Ishikawa (cell line): Measurements from ENCODE around the gene MYF6.

Experiments used
- CEBPB ChIP-seq: IDR thresholded peaks from 2 replicates; pipeline ENCODE4 v1.6.1; 2012
- CREB1 ChIP-seq: IDR thresholded peaks from 2 replicates; pipeline ENCODE4 v1.6.1; 2012; ENCODE audit warnings: low read depth
- EGR1 ChIP-seq: IDR thresholded peaks from 2 replicates; pipeline ENCODE4 v1.6.1; 2012
- EP300 ChIP-seq: IDR thresholded peaks from 2 replicates; pipeline ENCODE4 v1.6.1; 2012; ENCODE audit warnings: borderline replicate concordance
- FOXM1 ChIP-seq: IDR thresholded peaks from 2 replicates; pipeline ENCODE4 v1.6.1; 2012; ENCODE audit warnings: low read depth, borderline replicate concordance
- NFIC ChIP-seq: IDR thresholded peaks from 2 replicates; pipeline ENCODE4 v1.6.1; 2012
- RAD21 ChIP-seq: IDR thresholded peaks from 2 replicates; pipeline ENCODE4 v1.6.1; 2012; ENCODE audit warnings: low read depth
- TAF1 ChIP-seq: IDR thresholded peaks from 2 replicates; pipeline ENCODE4 v1.6.1; 2012; ENCODE audit warnings: low read depth, mild to moderate bottlenecking
- TCF12 ChIP-seq: IDR thresholded peaks from 2 replicates; pipeline ENCODE4 v1.6.1; 2012; ENCODE audit warnings: low read depth
- TEAD4 ChIP-seq: IDR thresholded peaks from 2 replicates; pipeline ENCODE4 v1.6.1; 2012
- YY1 ChIP-seq: IDR thresholded peaks from 2 replicates; pipeline ENCODE4 v1.6.1; 2012; ENCODE audit warnings: low read depth
- ZBTB7A ChIP-seq: IDR thresholded peaks from 2 replicates; pipeline ENCODE4 v1.6.1; 2012; ENCODE audit warnings: low read depth
- TF ChIP-seq, protein P1 (sequence below): IDR thresholded peaks from 2 replicates; pipeline ENCODE4 v1.6.1; 2012
- TF ChIP-seq, protein P2 (sequence below): IDR thresholded peaks from 2 replicates; pipeline ENCODE4 v1.6.1; 2012; ENCODE audit warnings: low read depth, mild to moderate bottlenecking
- TF ChIP-seq, protein P3 (sequence below): IDR thresholded peaks from 2 replicates; pipeline ENCODE4 v1.6.1; 2012

MYF6 gene

DNA sequence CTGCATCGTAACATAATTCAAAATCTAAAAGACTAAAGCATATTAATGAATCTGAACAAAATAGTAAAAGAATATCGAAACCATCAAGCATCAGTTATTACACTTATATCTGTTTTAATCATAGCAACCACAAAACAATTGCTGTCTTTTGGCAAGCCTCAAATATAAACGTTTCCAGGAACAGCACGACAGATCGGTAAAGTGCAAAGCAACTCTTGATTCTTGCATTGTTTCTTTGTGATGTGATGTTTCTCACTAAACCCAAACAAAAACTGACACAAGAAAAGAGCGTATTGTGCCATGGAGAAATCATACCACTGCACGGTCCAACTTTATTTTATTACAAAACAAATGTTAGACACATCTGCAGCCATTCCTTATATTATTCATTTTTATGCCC lies 9.2 kb upstream of the MYF6 start:
- TF ChIP-seq CREB1 (no peak), EP300 (no peak), TEAD4 (no peak), RAD21 (no peak)
- TF ChIP-seq, protein P1, sequence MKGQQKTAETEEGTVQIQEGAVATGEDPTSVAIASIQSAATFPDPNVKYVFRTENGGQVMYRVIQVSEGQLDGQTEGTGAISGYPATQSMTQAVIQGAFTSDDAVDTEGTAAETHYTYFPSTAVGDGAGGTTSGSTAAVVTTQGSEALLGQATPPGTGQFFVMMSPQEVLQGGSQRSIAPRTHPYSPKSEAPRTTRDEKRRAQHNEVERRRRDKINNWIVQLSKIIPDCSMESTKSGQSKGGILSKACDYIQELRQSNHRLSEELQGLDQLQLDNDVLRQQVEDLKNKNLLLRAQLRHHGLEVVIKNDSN = no peak

DNA sequence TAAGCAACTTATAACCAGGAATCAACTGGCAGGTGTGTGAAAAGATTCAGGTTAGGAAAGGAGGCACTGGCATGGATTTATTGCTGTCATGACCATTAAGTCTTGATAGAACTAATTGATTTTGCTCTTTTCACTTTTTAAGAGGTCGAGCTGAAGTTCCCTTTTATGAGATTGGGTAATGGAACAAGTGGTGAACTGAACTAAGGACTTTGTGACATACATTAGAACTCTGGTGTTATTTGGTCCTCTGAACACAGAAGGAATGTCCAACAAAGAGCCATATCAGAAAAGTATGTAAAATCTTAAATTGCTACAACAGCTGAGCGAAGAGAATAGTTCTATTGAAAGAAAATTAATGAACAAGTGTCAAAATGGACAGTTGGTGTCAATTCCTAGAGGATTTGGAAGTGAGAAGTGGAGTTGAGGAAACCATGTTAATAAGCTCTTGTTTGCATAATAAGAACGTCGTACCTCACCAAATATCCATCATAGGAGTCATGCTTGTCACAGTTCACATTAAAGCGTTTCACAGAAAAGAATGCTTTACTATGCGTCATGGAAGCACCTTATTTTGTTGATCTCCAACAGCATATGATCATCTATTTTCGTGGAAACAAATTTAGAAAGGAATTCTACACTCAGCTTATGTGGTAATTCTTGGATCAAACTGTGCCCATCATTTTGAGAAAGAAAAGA lies 8.4 kb upstream of the MYF6 start:
- no peak for TF ChIP-seq ZBTB7A

DNA sequence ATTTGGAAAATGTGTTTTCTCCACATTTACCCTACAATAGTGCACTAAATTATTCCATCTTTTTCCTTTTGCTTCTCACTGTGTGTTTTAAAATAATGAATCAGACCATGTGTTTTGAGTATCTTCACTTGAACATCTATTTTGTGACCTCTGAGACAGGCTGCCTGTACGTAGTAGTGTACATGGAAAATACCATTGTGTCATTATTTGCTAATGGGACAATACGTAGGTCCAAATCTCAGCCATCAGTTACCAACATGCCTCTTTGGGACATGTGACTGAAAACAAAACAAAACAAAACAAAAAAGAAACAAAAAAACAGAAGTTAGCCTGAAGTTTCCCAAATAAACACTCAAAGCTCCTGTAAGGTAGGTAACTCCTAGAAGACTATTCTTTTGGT lies 7.1 kb upstream of the MYF6 start:
- no peak for TF ChIP-seq RAD21
- TF ChIP-seq, protein P1 = no peak

DNA sequence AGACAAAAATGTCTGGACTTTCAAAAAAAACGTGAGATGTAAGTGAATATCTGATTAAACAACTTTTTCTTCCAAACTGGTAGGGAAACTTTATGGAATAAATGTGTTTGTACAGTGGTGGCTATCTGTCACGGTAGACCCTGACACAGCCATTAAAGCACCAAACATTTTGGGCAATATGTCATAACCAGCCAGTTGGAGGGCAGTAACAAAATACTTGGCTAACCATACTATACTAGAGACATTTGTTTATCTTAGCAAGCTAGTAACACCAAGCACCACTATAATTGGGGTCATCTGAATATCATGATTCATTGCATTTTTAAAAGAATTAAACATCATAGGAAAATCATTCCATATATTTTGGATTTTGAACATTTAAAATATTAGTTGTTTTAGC lies 6.0 kb upstream of the MYF6 start:
- no peak for TF ChIP-seq TAF1

DNA sequence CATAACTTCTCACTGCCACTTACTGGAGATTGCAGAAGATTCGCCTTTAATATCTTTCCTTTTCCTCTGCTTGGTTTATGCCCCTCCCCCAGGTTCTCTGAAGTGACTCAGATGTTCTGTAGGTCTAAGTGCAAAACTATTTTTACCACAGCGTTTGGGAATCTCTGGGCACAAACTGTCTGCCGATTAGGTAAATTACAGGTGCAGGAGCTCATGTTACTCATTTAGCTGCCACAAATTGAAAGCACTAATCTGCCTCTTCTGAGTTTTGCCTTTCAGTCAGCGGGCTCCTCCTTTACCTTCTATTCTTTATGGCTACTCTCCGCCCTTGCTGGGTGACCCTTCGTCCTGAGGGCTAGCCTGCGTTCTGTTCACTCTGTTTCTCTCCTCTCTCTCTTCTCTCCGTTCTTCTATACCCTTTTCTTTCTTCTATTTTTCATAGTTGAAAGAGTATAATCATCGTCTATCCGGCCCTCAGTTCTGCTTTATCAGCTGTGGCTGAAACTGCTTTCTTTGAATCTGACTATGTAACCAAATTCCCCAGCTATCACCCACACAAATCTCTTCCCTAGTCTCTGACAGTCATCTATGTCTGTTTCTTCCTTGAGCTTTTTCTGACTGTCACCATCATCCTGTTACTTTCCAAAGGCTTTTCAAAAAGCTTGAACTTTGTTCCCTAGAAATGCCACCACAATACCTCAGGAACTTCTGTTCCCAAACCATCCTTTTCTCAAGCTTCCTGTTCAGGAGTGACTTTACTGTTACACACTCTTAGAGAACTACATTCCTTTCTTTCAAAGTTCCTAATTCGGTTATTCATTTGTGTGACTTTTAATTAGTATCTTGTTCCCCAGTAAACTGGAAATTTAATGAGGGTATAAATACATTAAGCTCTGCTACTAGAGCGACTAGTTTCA lies 4.3 kb upstream of the MYF6 start:
- TF ChIP-seq EP300 (no peak), TEAD4 (no peak), YY1 (no peak), TAF1 (no peak)
- TF ChIP-seq, protein P1 = no peak

DNA sequence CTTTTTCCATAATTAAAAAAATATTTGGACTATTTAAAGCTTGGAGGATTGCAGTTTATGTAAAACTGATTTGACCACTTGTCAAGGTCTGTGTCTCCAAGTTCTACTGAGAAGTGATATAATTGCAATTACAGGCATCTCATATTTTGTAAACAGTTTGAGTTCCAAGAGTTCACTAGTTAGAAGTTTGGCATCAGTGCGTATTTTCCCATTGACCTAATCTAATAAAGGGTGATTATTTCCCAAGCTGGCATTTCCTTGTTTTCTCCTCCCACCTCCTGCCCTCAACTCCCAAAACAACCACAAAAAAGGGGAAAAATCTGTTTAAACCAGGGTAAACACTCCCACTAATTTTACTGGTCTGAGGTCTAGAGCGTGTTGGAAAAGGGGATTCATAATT lies 3.0 kb upstream of the MYF6 start:
- TF ChIP-seq, protein P2, sequence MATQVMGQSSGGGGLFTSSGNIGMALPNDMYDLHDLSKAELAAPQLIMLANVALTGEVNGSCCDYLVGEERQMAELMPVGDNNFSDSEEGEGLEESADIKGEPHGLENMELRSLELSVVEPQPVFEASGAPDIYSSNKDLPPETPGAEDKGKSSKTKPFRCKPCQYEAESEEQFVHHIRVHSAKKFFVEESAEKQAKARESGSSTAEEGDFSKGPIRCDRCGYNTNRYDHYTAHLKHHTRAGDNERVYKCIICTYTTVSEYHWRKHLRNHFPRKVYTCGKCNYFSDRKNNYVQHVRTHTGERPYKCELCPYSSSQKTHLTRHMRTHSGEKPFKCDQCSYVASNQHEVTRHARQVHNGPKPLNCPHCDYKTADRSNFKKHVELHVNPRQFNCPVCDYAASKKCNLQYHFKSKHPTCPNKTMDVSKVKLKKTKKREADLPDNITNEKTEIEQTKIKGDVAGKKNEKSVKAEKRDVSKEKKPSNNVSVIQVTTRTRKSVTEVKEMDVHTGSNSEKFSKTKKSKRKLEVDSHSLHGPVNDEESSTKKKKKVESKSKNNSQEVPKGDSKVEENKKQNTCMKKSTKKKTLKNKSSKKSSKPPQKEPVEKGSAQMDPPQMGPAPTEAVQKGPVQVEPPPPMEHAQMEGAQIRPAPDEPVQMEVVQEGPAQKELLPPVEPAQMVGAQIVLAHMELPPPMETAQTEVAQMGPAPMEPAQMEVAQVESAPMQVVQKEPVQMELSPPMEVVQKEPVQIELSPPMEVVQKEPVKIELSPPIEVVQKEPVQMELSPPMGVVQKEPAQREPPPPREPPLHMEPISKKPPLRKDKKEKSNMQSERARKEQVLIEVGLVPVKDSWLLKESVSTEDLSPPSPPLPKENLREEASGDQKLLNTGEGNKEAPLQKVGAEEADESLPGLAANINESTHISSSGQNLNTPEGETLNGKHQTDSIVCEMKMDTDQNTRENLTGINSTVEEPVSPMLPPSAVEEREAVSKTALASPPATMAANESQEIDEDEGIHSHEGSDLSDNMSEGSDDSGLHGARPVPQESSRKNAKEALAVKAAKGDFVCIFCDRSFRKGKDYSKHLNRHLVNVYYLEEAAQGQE = no peak
- TF ChIP-seq ZBTB7A (no peak), YY1 (no peak), TCF12 (no peak), CREB1 (no peak), TAF1 (no peak)
- TF ChIP-seq, protein P3, sequence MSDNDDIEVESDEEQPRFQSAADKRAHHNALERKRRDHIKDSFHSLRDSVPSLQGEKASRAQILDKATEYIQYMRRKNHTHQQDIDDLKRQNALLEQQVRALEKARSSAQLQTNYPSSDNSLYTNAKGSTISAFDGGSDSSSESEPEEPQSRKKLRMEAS = no peak

DNA sequence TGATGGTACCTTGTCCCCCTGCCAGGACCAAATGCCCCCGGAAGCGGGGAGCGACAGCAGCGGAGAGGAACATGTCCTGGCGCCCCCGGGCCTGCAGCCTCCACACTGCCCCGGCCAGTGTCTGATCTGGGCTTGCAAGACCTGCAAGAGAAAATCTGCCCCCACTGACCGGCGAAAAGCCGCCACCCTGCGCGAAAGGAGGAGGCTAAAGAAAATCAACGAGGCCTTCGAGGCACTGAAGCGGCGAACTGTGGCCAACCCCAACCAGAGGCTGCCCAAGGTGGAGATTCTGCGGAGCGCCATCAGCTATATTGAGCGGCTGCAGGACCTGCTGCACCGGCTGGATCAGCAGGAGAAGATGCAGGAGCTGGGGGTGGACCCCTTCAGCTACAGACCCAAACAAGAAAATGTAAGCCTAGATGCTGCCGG lies 410 bp downstream of the MYF6 start:
- TF ChIP-seq RAD21 (no peak), YY1 (no peak), ZBTB7A (no peak), CREB1 (no peak), NFIC (no peak), CEBPB (no peak), TEAD4 (no peak), EGR1 (no peak), TCF12 (no peak), EP300 (no peak), FOXM1 (no peak), TAF1 (no peak)
- TF ChIP-seq, protein P2 = no peak
- TF ChIP-seq, protein P3 = no peak
- TF ChIP-seq, protein P1 = no peak
